K562 (cell line): ENCODE measurements around the gene TMEM154. TPM values are rescaled to one million over a fixed set of nuclear protein-coding genes. Genes with fewer than 3 reads are reported as not detected.
A peak's percentile ranks its signal among the peaks of the same experiment; 100 is the strongest.

Source experiments
- ATAC-seq: fragments of 200-7000 bp; cut with Tn5 transposase; 3 replicates; pipeline ENCODE4 v1.9.1; 2020; ENCODE audit warnings: moderate library complexity
- BruUV-seq: library from RNA; stranded (reverse); fragments of 400-500 nt; replicated peaks from 2 replicates; lab custom pipeline; 2021; lab: Mats Ljungman, UMichigan
- CTCF ChIA-PET: fragments of 300-600 bp; formaldehyde crosslinking; extraction: SDS; loops from one replicate; lab custom pipeline; 2021; ENCODE audit warnings: low intra/inter-chr PET ratio; lab: Yijun Ruan, JAX
- POLR2A ChIA-PET: fragments of 300-600, 350-650 bp; sonication (Branson Sonifier 250); formaldehyde crosslinking; extraction: SDS; loops from one replicate; lab custom pipeline; 2021; ENCODE audit warnings: antibody characterized with exemption, inconsistent platforms; lab: Yijun Ruan, JAX
- DNase-seq, 4 experiments: peaks; one replicate each; pipeline versions ENCODE4 v3.0.0 to v3.0.0-alpha.2; 2011 to 2018; ENCODE audit warnings: low spot score in 3 of 4, mixed read lengths in 3 of 4; ENCODE audit errors: extremely low read depth in 1 of 4
- FAIRE-seq: peaks from 2 replicates; lab custom pipeline; 2011; peaks lifted over from hg19 to GRCh38; lab: Jason Lieb, UNC
- H2AFZ ChIP-seq: 2 replicates; pipeline ENCODE4 v1.6.0; 2011; ENCODE audit warnings: low read depth, low read length, control low read depth, inconsistent platforms
- H3K27ac ChIP-seq: fragments of 200-600 bp; 3 replicates; pipeline ENCODE4 v1.8.0; 2011; ENCODE audit warnings: low read depth, mild to moderate bottlenecking, control low read depth, inconsistent platforms, low read length, moderate library complexity, mixed read lengths; ENCODE audit errors: extremely low read depth
- H3K27me3 ChIP-seq, 2 experiments: fragments of 300-600 bp in 1 of 2; 2 replicates in 1 of 2; 3 replicates in 1 of 2; pipeline versions ENCODE4 v1.6.0 to v1.8.0; 2011; ENCODE audit warnings: inconsistent platforms in 2 of 2, low read length in 2 of 2, mild to moderate bottlenecking in 1 of 2, mixed read lengths in 1 of 2, moderate library complexity in 1 of 2; ENCODE audit not compliant: control insufficient read depth in 2 of 2, insufficient read depth in 2 of 2
- H3K36me3 ChIP-seq: fragments of 300-600 bp; 3 replicates; pipeline ENCODE4 v1.8.0; 2011; ENCODE audit warnings: mild to moderate bottlenecking, low read length, inconsistent platforms; ENCODE audit not compliant: control insufficient read depth, insufficient read depth
- H3K4me1 ChIP-seq, 2 experiments: fragments of 200-600 bp in 1 of 2; replicated peaks in 1 of 2; 2 replicates in 1 of 2; 3 replicates in 1 of 2; pipeline versions ENCODE4 v1.5.1 to v1.8.0; 2011; ENCODE audit warnings: inconsistent platforms in 2 of 2, low read length in 2 of 2, mild to moderate bottlenecking in 1 of 2, mixed read lengths in 1 of 2, moderate library complexity in 1 of 2; ENCODE audit not compliant: control insufficient read depth in 2 of 2, insufficient read depth in 2 of 2
- H3K4me2 ChIP-seq: 2 replicates; pipeline ENCODE4 v1.6.1; 2011; ENCODE audit warnings: low read length, control low read depth, inconsistent platforms, mixed read lengths; ENCODE audit not compliant: insufficient read depth
- H3K4me3 ChIP-seq: fragments of 200-600 bp; sonication (generic), shearing (Covaris generic); 2 replicates; pipeline ENCODE4 v1.5.1; 2016; ENCODE audit warnings: control low read depth, inconsistent platforms
- H3K79me2 ChIP-seq: fragments of 200-600 bp; 3 replicates; pipeline ENCODE4 v1.8.0; 2011; ENCODE audit warnings: low read length, inconsistent platforms; ENCODE audit not compliant: control insufficient read depth, insufficient read depth
- H3K9ac ChIP-seq, 2 experiments: 2 replicates each; pipeline versions ENCODE4 v1.6.0 to v1.6.1; 2011; ENCODE audit warnings: low read depth in 2 of 2, low read length in 2 of 2, control low read depth in 1 of 2, inconsistent platforms in 1 of 2, mild to moderate bottlenecking in 1 of 2, mixed read lengths in 1 of 2; ENCODE audit not compliant: insufficient read depth in 1 of 2
- H3K9me1 ChIP-seq: one replicate; pipeline ENCODE4 v1.6.0; 2011; ENCODE audit warnings: inconsistent platforms, mild to moderate bottlenecking, low read length, moderate library complexity; ENCODE audit not compliant: control insufficient read depth, insufficient read depth
- H3K9me3 ChIP-seq: replicated peaks from 2 replicates; pipeline ENCODE4 v1.5.1; 2011; ENCODE audit warnings: low read depth, low read length, inconsistent platforms; ENCODE audit not compliant: control insufficient read depth, insufficient read depth
- H4K20me1 ChIP-seq: replicated peaks from 2 replicates; pipeline ENCODE4 v1.6.1; 2011; ENCODE audit warnings: low read length, inconsistent platforms, mixed read lengths; ENCODE audit not compliant: control insufficient read depth, insufficient read depth
- BDP1 ChIP-seq: IDR thresholded peaks from 3 replicates; pipeline ENCODE4 v1.6.1; 2011; ENCODE audit not compliant: insufficient read length, insufficient read depth
- GATAD2B ChIP-seq: fragments of 450-650 bp; IDR thresholded peaks from 2 replicates; pipeline ENCODE4 v1.6.1; 2017; ENCODE audit warnings: mild to moderate bottlenecking, borderline replicate concordance
- POLR3A ChIP-seq: IDR thresholded peaks from 2 replicates; pipeline ENCODE4 v1.6.1; 2011; ENCODE audit warnings: borderline replicate concordance, mild to moderate bottlenecking, moderate library complexity; ENCODE audit not compliant: insufficient read length, insufficient read depth; ENCODE audit errors: extremely low read depth
- RBM17 ChIP-seq: fragments of 200-400 bp; formaldehyde crosslinking; IDR thresholded peaks from 2 replicates; pipeline ENCODE4 v1.6.1; 2017; ENCODE audit warnings: low read depth, mild to moderate bottlenecking, low read length, borderline replicate concordance
- WGBS: fragments of 100-300 bp; shearing (Covaris generic); methylation state at CpG from one replicate; pipeline ENCODE4 v1.1.6; 2016; ENCODE audit warnings: low coverage, mixed read lengths; ENCODE audit not compliant: insufficient coverage; ENCODE audit errors: missing lambda C conversion rate; 5-methylcytosine and 5-hydroxymethylcytosine counted together
- in situ Hi-C: fragments of 300-500 bp; cut with MboI; formaldehyde crosslinking; loops from 4 replicates; pipeline ENCODE4 v1.15.0; 2018; ENCODE audit warnings: inconsistent platforms, mixed read lengths
- intact Hi-C: fragments of 100-400 bp; cut with micrococcal nuclease; formaldehyde crosslinking; loops from 2 replicates; pipeline ENCODE4 v1.14.2; 2022
- polyA plus RNA-seq, 8 experiments: library from polyadenylated mRNA; depleted of rRNA in 4 of 8; stranded (reverse) in 5 of 8; unstranded in 3 of 8; fragments of >200 nt; fragmentation: Nextera tagmentation in 2 of 8; fragmentation: Illumina TruSeq in 1 of 8; extraction: Ambion mirVana in 2 of 8; extraction: Trizol in 1 of 8; gene quantifications; 2 replicates each; pipeline versions ENCODE4 v1.2.1 to v1.2.3, GENCODE V29; 2011 to 2014; ENCODE audit warnings: inconsistent platforms in 1 of 8, missing spikeins in 1 of 8
- total RNA-seq, 7 experiments: library from RNA; depleted of rRNA in 6 of 7; stranded (reverse); fragments of >200 nt in 6 of 7; fragmentation: Illumina TruSeq in 2 of 7; extraction: Trizol in 2 of 7; gene quantifications; 2 replicates each; pipeline versions ENCODE4 v1.2.1 to v1.2.3, GENCODE V29; 2011 to 2021; ENCODE audit warnings: low replicate concordance in 1 of 7
- TF ChIP-seq, protein P1 (sequence below): sonication (generic); IDR thresholded peaks from 2 replicates; pipeline ENCODE4 v1.6.1; 2016
- TF ChIP-seq, protein P2 (sequence below): sonication (generic); formaldehyde crosslinking; IDR thresholded peaks from 2 replicates; pipeline ENCODE4 v1.8.0; 2022; ENCODE audit warnings: missing genetic modification reagents, mild to moderate bottlenecking, moderate library complexity, borderline replicate concordance

Gene TMEM154
- total and polyA plus RNA-seq, 9 of the 15 experiments (the other 6 are each of a cell fraction or from before 2014, with no cell fraction given): 0.13 to 1.8 (median 0.58) TPM

DNA sequence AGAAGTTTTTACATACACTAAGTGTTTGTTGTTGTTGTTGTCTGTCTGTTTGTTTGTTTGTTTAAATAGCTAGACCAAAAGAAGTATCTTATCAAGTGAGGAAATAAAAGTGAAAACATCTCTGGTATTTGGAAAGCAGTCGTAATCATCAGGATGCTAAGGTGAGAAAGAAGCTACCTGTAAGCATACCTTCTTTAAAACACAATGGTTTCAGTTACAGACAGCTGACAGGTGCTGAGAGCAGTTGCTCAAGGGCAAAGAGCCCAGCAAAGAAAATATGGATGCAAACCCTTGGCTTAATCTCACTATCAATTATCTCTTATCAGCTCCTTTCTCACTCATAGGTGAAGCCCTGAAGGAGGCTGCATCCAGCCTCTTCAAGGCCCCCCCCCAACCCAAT lies 101.1 kb downstream of the TMEM154 start:
- ATAC-seq (no peak), FAIRE-seq (no peak), DNase-seq (no peak)
- Histone ChIP-seq H3K36me3 (no peaks in the 10 kb centered on the region), H4K20me1 (no peaks in the 10 kb centered on the region), H3K4me3 (no peak overlapping the region), H3K27me3 (peaks cover 0 to 5% of the 10 kb centered on the region in 2 experiments; a peak in 3 of 5 replicates), H3K27ac (no peak overlapping the region), H3K79me2 (no peaks in the 10 kb centered on the region), H3K9ac (no peak overlapping the region), H3K9me1 (no peaks in the 10 kb centered on the region), H3K4me1 (peaks cover 0 to 10% of the 10 kb centered on the region in 2 experiments; a peak in 2 of 5 replicates), H2AFZ (no peak overlapping the region), H3K9me3 (no peaks in the 10 kb centered on the region), H3K4me2 (no peak overlapping the region)
- ChIA-PET POLR2A (interaction anchor here (0.6 to 1.7 kb wide), 3 partner anchors 10 to 77 kb away, joined by 3 to 4 read pairs (median 3); no protein-coding TSS in a partner anchor), CTCF (no interaction called here)
- no TSS peak for BruUV-seq
- no peak for TF ChIP-seq BDP1
- TF ChIP-seq, protein P1, sequence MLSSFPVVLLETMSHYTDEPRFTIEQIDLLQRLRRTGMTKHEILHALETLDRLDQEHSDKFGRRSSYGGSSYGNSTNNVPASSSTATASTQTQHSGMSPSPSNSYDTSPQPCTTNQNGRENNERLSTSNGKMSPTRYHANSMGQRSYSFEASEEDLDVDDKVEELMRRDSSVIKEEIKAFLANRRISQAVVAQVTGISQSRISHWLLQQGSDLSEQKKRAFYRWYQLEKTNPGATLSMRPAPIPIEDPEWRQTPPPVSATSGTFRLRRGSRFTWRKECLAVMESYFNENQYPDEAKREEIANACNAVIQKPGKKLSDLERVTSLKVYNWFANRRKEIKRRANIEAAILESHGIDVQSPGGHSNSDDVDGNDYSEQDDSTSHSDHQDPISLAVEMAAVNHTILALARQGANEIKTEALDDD: no peak
- 24% methylated on average over 1 of the region's 1 CpG for WGBS
- in situ Hi-C loops: no loop called here
- intact Hi-C loops: no loop called here

DNA sequence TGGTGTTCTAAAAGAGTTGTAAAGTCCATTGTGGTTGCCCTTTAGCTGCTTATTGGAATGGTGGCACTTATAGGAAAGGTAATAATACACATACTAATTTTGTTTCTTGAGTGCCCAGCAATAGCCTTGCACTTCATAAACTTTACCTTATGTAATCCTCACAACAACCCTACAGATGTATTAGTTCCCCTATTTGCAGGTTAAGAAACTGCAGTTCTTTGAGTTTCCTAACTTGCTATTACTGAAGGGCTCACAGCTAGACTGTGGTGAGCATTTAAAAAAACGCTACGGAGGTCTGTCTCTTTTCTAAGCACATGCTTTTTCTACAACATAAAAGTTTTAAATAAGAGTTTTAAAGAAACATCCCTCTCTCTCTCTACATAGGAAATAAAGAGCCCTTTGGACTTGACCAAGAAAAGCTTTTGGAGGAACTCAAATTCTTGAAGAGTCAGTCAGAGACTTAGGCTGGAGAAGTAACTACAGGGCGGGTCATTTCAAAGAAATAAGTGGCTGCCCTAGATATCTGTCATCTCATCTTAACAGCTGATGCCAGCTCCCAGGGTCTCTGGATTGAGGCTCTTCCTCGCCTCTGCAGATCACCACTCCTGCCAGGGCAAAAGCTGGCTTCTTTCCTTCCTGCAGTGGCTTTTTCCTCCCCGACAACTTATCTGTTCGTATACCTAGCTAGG lies 101.9 kb downstream of the TMEM154 start:
- CTCF ChIA-PET: no interaction called here
- no peaks in the 10 kb centered on the region for H3K9me1 ChIP-seq
- DNase-seq: no peak
- TF ChIP-seq RBM17 (no peak), GATAD2B (no peak), POLR3A (no peak)
- TF ChIP-seq, protein P2, sequence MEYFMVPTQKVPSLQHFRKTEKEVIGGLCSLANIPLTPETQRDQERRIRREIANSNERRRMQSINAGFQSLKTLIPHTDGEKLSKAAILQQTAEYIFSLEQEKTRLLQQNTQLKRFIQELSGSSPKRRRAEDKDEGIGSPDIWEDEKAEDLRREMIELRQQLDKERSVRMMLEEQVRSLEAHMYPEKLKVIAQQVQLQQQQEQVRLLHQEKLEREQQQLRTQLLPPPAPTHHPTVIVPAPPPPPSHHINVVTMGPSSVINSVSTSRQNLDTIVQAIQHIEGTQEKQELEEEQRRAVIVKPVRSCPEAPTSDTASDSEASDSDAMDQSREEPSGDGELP (CRISPR knock-in tag): peak; percentile 38; the same call in 1 of the 2 replicates
- H3K36me3 ChIP-seq: no peaks in the 10 kb centered on the region
- 2% methylated on average over 6 of the region's 6 CpGs for WGBS
- H3K79me2 ChIP-seq: no peaks in the 10 kb centered on the region
- no peak overlapping the region for H3K9ac ChIP-seq
- H3K4me1 ChIP-seq: peaks cover 0 to 10% of the 10 kb centered on the region in 2 experiments; a peak in 2 of 5 replicates
- peaks cover 0 to 8% of the 10 kb centered on the region in 2 experiments; a peak in 3 of 5 replicates for H3K27me3 ChIP-seq
- in situ Hi-C loops: no loop called here
- H3K4me2 ChIP-seq: no peak overlapping the region
- POLR2A ChIA-PET: interaction anchor here (1.1 to 1.7 kb wide), 2 partner anchors 10 to 23 kb away, joined by 3 to 4 read pairs; no protein-coding TSS in a partner anchor
- H4K20me1 ChIP-seq: no peaks in the 10 kb centered on the region
- no peak for FAIRE-seq
- BruUV-seq: no TSS peak
- peak; percentile 51; the same call in 2 of the 3 replicates for ATAC-seq
- no peak overlapping the region for H3K27ac ChIP-seq
- H3K4me3 ChIP-seq: no peak overlapping the region
- no peak overlapping the region for H2AFZ ChIP-seq
- H3K9me3 ChIP-seq: no peaks in the 10 kb centered on the region
- intact Hi-C loops: no loop called here
